GM18498 (cell line): Measurements from ENCODE around the gene HSPA8.
"Not testable (repeated sequence)": the region's sequence is repeated elsewhere in the genome, so short reads cannot be mapped to it uniquely, and the experiment has no call there.

Source experiments
- ATAC-seq: cut with Tn5 transposase; IDR thresholded peaks from one replicate; pipeline ENCODE4 v1.9.1; 2021; ENCODE audit warnings: mild to moderate bottlenecking, moderate library complexity; ENCODE audit not compliant: unreplicated experiment

Gene HSPA8

DNA sequence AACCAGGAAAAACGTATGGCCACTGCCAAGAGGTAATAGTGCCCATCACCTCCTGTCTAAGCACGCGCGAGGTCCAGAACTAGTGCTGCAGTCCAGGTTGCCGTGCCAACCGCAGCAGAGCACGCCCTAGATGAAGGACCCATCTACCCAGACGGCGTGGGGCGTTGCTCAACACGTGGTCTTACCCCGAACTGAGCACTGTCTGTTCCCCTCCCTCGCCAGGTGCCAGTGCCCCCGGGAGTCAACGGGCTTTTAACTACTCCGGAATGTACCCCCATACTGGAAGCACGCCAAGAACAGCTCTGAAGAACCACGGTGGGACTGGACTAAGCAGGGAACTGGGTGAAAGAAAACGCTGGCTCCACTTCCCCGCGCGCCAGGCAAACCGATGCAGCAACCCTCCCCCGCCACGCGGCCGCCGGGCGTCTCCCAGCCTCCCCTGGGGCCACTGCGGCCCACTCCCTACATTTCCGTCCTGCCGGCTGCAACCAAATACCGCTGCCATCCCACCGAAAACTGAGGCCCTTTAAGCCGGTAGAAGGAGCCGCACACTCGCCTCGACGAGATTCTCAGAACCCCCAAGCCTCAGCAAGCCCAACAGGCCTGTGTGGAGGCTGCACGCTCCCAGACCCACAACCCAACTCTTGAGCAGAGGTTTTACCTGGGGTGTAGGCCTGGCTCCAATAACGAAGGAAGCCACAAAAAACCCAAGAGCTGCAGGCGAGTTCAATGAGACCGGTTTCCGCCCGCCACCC is at the start of gene HSPA8:
TSS of gene HSPA8 (minus strand) at position 734 of the 755 bp plus-strand sequence. CDS start 812 bp downstream, outside the sequence.
- peak; percentile 14 for ATAC-seq

DNA sequence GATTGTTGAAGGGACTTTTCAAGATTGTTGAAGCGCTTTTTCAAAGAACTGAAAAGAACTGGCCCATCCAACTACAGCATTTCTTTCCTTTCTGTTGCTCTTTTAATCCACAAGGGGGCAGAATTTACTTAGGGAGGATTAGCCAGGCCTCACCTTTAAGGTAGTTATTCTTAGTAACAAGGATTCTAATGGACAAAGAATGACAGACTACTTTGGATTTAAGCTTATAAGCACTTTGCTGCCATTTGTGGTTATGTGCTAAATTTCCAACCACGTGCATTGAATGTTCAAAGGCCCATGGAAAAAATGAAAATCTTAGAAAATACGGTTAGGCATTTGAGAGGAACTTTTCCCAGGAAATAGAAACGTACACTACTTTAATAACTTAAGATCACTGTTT is 49.5 kb upstream of the HSPA8 start:
- ATAC-seq = no peak

DNA sequence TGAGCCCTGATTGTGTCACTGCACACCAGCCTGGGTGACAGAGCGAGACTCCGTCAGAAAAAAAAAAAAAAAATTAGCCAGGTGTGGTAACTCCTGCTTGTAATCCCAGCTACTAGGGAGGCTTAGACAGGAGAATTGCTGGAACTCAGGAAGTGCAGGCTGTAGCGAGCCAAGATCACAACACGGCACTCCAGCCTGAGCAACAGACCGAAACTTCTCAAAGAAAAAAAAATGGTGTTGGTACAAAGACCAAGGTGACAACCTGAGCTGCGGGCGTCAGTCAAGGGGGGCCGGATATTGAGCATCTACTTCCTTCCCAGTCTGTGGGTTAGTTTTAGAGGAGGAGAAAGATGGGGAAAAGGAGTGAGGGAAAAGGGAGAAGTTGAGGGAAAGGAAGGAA is 48.5 kb upstream of the HSPA8 start:
- ATAC-seq = no peak

DNA sequence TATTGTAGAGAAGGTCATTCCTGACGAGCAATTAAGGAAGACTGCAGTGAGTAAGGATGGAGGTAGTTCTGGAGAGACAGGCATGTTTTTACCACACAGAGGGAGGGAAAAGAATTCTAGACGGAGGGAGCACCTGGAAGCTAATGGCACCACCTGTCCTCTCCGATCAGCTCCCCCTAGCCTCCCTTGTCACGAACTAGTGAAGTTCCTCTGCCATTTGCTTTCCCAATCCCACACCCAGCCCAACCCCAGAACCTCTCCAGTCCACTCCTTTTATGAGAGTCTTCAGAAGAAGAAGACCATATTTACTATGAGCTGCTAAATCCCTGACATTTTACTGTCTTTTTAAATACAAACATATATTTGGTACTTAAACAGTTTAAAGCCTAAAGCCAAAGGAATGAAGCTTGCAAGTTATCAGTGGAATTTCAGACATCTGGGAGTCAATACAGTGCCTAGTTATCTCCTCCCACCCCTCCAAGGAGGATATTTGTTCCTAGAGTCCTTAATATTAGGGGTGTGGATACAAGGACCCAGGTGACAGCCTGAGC is 46.1 kb upstream of the HSPA8 start:
- ATAC-seq = no peak

DNA sequence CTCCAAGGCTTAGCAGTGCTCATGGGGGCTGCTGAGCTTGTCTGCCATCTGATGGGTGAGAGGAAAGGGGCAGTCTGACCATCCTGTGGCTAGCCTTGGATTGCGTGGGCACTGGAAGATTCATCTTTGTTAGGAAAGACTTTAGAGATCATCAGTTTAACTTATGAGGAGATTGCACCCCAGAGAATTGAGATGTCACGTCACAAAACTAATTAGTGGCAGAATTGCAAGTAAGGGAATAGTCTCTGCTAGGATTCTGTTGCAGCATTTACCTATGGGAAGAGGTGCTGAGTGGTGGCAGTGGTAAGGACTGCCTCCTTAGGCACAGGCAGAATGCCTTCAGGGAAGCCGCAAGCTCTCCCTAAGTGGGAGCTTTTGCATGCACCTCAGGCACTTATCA is 42.8 kb upstream of the HSPA8 start:
- ATAC-seq = no peak

DNA sequence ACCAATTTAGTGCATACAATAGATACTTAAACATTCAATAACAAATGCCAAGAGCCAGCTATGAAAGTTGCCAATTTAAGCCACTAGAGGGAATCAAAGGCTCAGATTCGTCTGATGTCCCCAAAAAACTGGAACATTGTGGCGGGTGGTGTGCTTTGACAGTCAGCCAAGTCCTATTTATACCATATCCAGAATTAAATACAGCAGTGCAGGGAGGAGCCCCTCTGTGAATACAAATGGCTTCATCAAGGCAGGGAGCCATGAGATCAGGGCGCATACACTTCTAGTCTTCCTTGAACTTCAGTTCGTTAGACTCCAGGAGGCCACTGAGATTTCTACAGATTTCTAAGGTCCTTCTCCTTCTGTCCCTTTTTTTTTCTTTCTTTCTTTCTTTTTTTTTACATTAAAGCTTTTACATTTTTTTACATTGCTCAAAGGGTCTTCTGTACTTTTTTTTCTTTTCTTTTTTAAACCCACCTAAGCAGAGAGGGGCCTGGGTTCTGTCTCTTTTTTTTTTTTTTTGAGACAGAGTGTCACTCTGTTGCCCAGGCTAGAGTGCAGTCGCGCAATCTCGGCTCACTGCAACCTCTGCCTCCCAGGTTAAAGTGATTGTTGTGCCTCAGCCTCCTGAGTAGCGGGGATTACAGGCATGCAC is 41.5 kb upstream of the HSPA8 start:
- ATAC-seq = no peak

DNA sequence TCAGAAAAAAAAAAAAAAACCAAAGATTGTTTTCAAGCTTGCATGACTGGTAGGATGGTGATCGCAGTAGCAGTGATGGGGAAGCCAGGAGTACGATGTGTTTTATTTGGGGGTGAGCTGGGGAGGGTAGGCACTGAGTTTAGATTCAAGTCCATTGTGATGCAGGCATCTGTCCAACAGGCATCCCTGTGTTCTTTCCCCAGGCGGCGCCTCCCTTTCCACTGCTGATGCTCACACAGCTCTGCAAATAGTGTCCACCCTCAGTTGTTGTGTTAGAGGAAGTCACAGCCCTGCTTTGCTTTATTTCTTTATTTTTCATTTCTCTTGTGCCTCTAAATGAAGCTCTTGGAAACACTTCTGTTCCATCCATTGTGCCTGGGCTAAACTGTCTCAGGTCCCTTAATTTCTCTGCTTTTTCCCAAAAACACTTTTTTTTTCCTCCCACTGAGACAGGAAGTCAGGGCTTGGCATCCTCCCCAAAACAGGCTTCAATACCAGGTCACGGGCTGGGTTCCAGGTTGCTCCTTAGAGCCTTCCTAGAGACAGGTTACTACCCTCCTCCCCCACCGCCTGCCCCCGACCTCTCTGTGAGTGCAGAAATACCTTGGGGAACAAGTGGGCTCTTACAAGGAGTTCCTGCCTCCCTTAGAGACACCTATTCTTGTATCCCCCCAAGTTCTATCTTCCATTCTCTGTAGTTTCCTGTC is 38.6 kb upstream of the HSPA8 start:
- no peak for ATAC-seq

DNA sequence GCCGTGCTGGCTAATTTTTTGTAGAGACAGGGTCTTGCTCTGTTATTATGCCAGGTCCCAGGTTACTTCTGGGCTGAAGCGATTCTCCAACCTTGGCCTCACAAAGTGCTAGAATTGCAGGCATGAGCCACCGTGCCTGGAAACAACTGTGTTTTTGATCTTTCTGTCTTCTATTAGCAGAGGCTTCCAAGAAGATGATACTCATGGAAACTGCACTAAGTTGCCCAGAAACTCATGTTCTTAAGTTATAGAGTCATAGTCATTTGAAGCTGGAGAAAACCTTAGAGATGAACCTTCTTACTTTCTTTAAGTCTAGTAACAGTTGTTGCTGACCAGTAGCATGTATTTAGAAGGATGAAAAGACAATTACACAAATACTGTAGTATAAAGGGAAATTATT is 37.1 kb upstream of the HSPA8 start:
- ATAC-seq = no peak

DNA sequence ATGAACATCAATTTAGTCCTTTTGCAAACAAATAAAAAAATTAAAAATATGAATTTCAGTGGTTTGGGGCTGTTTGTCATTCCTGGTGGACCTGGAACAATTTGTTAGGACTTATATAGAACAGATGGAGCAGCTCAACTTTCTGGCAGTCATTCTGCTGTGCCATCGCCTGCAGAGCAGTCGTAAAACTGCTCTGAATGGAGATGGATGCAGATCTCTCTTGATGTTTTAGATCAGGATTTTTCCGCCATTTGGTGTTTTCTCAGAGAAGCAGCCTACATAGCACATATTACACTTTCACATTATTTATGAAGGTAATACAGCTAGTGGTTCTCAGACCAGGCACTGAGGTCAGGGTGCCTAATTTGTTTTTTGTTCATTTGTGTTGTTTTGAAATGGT is 31.8 kb upstream of the HSPA8 start:
- no peak for ATAC-seq

DNA sequence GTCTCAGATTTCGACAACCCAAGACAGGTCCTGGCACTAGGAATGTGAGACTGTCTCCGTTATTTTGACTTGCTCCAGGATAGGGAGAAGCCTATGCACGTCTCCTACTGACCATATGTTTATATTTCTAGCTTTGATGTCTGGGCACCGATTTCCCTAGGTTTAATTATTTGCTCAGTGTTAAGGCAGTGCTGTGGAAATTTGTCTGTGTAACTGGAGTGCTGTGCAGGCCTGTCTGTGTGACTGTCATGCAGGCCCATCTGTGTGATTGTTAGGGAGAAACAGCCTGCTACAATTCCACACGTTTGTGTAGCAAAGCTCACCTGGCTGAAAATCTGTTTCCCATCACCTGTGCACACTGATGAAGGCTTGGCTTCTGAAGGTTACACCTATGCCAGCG is 29.6 kb upstream of the HSPA8 start:
- ATAC-seq = no peak

DNA sequence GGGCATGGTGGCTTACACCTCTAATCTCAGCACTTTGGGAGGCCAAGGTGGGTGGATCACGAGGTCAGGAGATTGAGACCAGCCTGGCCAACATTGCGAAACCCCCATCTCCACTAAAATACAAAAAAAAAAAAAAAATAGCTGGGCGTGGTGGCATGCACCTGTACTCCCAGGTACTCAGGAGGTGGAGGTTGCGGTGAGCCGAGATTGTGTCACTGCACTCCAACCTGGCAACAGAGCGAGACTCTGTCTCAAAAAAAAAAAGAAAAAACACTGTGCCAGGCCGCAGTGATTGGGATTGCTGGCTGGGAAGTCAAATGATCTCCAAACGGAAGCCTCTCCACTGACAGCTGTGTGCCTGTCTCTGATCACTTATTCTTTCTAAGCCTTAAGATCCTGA is 28.2 kb upstream of the HSPA8 start:
- not testable (repeated sequence) for ATAC-seq

DNA sequence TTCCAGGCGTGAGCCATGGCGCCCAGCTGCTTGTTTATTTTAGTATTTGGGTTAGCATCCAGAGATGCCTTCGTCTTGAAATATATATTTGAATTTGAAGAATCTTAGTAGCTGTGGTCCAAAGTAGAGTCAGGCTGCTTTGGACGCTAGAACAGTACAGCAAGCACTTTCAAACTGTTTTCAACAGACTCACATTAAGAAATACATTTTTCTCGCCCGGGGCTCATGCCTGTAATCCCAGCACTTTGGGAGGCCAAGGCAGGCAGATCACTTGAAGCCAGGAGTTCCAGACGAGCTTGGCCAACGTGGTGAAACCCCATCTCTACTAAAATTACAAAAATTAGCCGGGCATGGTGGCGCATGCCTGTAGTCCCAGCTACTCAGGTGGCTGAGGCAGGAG is 27.0 kb upstream of the HSPA8 start:
- ATAC-seq = not testable (repeated sequence)

DNA sequence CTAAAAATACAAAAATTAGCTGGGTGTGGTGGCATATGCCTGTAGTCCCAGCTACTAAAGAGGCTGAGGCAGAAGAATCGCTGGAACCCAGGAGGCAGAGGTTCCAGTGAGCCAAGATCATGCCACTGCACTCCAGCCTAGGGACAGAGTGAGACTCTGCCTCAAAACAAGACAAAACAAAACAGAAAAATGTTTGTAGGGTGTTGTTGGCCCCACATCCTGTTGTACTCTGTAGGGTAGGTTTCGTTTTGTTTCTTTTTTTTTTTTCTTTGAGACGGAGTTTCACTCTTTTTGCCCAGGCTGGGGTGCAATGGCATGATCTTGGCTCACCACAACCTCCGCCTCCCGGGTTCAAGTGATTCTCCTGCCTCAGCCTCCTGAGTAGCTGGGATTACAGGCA is 25.7 kb upstream of the HSPA8 start:
- peak; percentile 95 for ATAC-seq

DNA sequence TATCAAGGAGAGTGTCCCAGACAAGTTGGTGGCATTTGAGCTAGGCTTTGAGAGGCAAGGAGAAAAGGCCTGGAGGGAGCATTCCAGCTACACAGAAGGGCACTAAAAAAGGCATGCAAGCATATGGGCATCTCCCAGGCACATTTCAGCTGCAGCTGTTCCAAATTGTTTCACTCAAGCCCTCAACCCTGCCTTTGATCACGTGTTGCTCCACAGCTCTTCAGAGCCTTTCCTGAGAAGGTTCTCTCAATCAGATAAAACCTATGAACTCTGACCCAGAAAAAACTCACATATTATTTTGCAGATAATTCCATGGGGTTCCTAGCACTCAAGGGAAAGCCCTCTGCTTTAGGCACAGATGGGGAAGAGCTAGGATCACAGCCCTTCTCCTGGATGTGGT is 24.4 kb upstream of the HSPA8 start:
- no peak for ATAC-seq

DNA sequence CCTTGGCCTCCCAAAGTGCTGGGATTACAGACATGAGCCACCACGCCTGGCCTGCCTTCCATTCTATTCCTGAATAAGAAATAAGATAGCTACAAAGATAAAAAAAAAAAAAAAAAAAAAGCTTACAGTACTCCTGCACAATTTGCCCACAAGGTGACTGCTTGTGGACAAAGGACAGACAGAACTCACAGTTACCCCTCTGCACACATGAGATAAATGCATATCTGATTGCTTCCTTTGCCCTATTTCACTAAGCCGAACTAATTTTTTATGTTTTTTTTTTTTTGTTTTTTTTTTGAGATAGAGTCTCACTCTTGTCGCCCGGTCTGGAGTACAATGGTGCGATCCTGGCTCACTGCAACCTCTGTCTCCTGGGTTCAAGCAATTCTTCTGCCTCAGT is 23.6 kb upstream of the HSPA8 start:
- ATAC-seq = no peak

DNA sequence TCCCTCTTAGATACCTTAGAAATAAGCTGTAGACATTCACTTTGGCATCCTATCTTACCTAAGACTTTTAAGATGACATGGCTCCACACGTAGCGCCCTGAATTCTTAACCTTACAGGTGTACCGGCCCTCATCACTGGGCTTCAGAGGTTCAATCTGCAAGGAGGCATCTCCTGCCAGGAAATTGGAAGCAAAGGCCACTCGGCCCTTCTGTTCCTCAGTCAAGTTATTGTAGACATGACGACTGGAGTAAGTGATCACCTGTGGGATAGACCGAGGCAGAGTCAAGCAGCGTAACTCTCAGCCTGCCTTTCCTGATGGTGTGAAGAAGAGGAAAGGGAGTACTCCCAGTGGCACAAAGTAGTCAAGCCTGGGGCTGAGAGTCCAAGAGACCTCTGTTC is 22.5 kb upstream of the HSPA8 start:
- no peak for ATAC-seq

DNA sequence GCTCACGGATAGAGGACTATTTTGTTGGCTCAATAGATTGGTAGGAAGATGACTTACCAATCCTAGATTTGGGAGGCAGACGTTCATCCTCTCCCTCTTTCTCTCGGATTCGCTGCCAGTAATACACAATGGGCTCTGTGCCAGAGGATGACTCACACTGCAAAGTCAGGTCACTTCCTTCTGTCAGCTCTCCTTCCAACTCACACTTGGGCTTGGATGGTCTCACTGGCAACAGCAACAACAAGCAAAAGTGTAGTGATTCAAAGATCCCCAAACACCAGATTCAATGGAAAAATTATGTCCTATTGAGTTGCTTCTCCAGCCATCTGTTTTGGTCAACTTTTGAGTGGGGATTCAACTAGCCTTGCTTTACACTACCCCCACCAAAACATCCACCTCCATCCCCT is 21.7 kb upstream of the HSPA8 start:
- no peak for ATAC-seq

DNA sequence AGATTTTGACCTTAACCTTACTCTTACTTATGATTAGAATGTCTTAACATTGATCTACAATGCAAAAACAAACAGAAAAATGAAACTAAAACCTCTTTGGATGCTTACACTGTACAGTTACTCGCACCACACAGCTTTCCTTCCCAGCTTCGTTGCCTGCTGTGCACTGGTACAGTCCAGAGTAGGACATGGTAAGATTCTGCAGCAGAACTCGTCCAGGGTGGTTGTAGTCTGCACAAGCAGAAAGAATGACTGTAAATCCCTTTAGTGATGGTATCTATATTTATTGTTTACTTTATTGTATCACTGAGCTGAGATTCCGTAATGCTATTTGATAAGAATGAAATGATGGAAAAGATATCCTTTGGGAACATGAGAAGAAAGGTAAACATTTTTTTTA is 21.0 kb upstream of the HSPA8 start:
- no peak for ATAC-seq

DNA sequence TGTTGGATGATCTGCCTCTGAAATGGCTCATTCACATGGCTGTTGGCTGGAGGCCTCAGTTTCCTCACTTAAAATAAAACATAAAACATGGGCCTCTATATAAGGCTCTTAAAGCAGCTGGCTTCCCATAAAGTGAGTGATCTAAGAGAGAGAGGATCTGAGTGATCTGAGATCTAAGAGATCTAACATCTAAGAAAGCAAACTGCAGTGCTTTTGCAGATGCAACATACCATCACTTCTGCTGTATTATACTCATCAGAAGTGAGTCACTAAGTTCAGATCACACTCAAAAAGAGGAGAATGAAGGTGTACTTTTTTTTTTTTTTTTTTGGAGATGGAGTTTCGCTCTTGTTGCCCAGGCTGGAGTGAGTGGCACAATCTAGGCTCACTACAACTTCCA is 18.1 kb upstream of the HSPA8 start:
- ATAC-seq = no peak

DNA sequence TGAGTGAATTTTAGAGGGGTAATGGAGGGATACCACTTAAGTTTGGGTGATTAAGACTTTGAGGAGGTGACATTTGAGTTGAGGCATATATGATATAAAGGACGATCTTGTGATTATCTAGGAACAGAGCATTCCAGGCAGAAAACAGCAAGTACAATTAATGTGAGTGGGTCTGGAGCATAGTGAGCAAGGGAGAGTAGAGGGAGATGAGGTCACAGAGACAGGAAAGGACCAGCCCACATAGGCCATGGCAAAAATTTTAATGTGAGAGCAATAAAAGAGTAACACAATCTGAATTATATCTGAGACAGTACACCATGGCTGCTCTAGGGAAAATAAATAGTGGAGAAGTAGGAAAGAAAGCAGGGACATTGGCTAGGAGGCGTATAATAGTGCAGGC is 14.5 kb upstream of the HSPA8 start:
- ATAC-seq = no peak

DNA sequence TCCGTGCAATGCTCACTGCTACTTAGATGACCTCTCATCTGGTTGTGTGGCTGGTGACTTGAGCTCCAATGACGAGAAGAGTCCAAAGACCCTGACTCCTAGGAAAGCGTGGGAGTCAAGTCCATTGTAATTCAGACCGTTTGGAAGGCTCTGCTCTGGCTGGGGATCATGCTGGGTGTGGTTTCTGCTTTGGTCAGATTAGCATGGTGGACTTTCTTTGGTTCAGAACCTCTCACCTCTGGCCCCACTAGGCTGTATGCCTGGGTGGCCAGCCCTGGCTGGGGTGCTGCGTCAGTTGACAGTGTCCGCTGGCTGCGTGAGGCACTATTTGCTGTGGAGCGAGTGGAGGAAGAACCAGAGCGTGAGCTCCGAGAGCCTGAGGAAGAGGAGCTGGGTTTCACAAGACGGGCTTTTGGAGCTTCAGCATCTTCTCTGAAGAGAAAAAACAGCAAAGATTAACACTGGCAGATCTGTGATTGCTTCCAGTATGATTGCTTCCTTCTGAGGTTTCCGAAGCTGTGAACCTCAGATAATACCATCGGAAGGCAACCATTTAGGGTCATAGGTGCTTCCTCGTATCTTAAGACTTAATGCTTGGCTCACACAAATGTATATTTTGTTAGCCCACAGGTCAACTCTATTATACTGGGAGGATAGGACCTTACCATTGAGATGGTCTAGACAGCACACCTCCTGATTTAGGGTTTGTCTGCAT is 11.6 kb upstream of the HSPA8 start:
- ATAC-seq = no peak
